HL-60 (cell line): ENCODE measurements around the gene MEFV.

Experiments used
- DNase-seq, 2 experiments: peaks; one replicate each; pipeline ENCODE4 v3.0.0-alpha.2; 2010 to 2020; ENCODE audit warnings: low read depth in 1 of 2, low spot score in 1 of 2
- H3K27ac ChIP-seq: fragments of 250-450 bp; sonication (Bioruptor Pico); replicated peaks from 2 replicates; pipeline ENCODE4 v1.5.1; 2020; ENCODE audit warnings: mild to moderate bottlenecking, moderate library complexity
- H3K27me3 ChIP-seq: fragments of 250-450 bp; sonication (Bioruptor Pico); 2 replicates; pipeline ENCODE4 v1.5.1; 2021; ENCODE audit warnings: mild to moderate bottlenecking, moderate library complexity; ENCODE audit not compliant: insufficient read depth, poor library complexity, severe bottlenecking
- H3K4me3 ChIP-seq: replicated peaks from 2 replicates; pipeline ENCODE4 v1.5.1; 2011; ENCODE audit warnings: mild to moderate bottlenecking, control low read depth, low read length; ENCODE audit not compliant: insufficient read depth
- GABPA ChIP-seq: IDR thresholded peaks from 2 replicates; pipeline ENCODE4 v1.6.1; 2012; ENCODE audit warnings: low read depth
- POLR2AphosphoS5 ChIP-seq: IDR thresholded peaks from 2 replicates; pipeline ENCODE4 v1.6.1; 2012; ENCODE audit warnings: low read depth
- SPI1 ChIP-seq: IDR thresholded peaks from 2 replicates; pipeline ENCODE4 v1.6.1; 2012; ENCODE audit warnings: low read depth, mild to moderate bottlenecking, borderline replicate concordance
- TF ChIP-seq, protein P1 (sequence below): IDR thresholded peaks from 2 replicates; pipeline ENCODE4 v1.6.1; 2012; ENCODE audit warnings: low read depth; ENCODE audit not compliant: insufficient replicate concordance
- TF ChIP-seq, protein P2 (sequence below): IDR thresholded peaks from one replicate; pipeline ENCODE4 v1.5.1; 2011; ENCODE audit warnings: low read length, control low read depth, inconsistent platforms; ENCODE audit not compliant: insufficient read depth

The MEFV gene

DNA sequence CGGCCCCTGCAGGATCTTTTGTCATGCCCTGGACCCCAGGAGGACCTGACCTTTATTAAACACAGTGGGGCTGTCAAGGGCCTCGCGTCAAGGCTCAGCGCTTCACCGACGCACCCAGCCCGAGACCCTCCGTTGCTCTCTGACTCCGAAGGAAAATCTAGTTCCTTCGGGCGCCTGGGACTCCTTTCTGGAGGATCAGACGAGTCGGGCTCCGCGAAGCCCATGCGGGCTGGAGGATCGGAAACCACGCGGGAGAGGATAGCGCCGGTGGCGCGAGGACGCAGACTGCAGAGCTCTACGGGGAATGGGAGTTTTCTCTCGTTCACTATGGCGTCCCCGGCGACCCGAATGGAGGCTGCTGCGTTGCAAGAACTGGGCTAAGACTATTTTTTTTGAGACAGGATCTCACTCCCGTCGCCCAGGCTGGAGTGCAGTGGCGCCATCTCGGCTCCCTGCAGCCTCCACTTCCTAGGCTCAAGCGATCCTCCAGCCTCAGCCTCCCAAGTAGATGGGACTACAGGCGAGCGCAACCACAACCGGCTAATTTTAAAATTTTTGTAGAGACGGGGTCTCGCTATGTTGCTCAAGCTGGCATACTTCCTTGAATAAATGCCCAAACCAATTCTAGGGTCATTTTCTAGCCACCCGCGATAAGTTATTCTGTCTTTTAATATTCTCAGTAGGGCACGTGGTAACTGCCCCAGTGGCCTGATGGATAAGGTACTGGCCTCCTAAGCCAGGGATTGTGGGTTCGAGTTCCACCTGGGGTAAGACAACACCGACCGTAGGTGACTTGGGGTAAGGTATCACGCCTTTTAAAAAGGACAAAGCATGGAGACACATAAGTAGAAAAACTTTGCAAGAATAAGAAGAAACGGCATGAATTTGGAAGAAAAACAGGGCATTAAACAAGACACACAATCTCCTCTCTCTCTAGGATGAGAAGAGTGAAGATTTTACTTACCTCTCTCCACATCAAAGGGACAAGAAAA, 62.9 kb downstream of the MEFV start:
- Histone ChIP-seq H3K27ac (no peak overlapping the region), H3K27me3 (peaks cover 28% of the 10 kb centered on the region), H3K4me3 (no peak overlapping the region)
- DNase-seq = no peak
- TF ChIP-seq SPI1 (no peak), GABPA (no peak), POLR2AphosphoS5 (no peak)
- TF ChIP-seq, protein P1, sequence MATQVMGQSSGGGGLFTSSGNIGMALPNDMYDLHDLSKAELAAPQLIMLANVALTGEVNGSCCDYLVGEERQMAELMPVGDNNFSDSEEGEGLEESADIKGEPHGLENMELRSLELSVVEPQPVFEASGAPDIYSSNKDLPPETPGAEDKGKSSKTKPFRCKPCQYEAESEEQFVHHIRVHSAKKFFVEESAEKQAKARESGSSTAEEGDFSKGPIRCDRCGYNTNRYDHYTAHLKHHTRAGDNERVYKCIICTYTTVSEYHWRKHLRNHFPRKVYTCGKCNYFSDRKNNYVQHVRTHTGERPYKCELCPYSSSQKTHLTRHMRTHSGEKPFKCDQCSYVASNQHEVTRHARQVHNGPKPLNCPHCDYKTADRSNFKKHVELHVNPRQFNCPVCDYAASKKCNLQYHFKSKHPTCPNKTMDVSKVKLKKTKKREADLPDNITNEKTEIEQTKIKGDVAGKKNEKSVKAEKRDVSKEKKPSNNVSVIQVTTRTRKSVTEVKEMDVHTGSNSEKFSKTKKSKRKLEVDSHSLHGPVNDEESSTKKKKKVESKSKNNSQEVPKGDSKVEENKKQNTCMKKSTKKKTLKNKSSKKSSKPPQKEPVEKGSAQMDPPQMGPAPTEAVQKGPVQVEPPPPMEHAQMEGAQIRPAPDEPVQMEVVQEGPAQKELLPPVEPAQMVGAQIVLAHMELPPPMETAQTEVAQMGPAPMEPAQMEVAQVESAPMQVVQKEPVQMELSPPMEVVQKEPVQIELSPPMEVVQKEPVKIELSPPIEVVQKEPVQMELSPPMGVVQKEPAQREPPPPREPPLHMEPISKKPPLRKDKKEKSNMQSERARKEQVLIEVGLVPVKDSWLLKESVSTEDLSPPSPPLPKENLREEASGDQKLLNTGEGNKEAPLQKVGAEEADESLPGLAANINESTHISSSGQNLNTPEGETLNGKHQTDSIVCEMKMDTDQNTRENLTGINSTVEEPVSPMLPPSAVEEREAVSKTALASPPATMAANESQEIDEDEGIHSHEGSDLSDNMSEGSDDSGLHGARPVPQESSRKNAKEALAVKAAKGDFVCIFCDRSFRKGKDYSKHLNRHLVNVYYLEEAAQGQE = no peak
- TF ChIP-seq, protein P2, sequence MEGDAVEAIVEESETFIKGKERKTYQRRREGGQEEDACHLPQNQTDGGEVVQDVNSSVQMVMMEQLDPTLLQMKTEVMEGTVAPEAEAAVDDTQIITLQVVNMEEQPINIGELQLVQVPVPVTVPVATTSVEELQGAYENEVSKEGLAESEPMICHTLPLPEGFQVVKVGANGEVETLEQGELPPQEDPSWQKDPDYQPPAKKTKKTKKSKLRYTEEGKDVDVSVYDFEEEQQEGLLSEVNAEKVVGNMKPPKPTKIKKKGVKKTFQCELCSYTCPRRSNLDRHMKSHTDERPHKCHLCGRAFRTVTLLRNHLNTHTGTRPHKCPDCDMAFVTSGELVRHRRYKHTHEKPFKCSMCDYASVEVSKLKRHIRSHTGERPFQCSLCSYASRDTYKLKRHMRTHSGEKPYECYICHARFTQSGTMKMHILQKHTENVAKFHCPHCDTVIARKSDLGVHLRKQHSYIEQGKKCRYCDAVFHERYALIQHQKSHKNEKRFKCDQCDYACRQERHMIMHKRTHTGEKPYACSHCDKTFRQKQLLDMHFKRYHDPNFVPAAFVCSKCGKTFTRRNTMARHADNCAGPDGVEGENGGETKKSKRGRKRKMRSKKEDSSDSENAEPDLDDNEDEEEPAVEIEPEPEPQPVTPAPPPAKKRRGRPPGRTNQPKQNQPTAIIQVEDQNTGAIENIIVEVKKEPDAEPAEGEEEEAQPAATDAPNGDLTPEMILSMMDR = no peak

DNA sequence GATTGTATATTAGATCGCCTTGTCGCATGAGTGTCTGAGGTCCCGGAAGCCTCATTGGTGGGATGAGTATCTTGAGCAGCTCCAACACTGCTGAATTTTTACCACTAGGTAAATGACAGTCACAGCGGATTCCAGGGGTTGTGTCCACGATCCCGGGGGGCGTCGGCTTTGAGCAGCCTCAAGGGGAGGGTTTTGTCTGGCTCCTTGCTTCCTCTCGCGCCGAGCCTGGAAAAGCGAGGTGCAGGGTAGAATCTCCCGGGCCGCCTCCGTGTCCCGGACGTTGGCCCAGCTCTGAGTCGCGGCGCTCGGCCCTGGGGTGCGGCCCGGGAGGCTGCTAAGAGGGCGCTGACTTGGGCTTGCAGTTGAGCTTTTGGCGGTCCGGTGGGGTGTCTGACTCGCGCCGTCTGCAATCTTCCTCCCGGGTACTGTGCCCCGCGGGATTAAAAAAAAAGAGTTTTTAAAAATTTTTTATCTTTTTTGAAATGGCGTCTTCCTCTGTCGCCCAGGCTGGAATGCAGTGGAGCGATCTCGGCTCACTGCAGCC, 63.9 kb downstream of the MEFV start:
- Histone ChIP-seq H3K27me3 (peaks cover 36% of the 10 kb centered on the region), H3K27ac (no peak overlapping the region), H3K4me3 (no peak overlapping the region)
- TF ChIP-seq GABPA (no peak), SPI1 (no peak), POLR2AphosphoS5 (no peak)
- TF ChIP-seq, protein P1 = no peak
- TF ChIP-seq, protein P2 = no peak
- no peak for DNase-seq
